Measurements from ENCODE around the gene ERO1A.

Gene ERO1A

GRCh38 chr14:52703664-52704063 lies 8.3 kb upstream of the ERO1A start:
- Histone ChIP-seq H3K27ac (ENCODE audit: extremely low read depth, low read depth, low read length) (no peak overlapping the region), H3K4me3 (ENCODE audit: low read depth, low read length) (no peak overlapping the region), H3K4me1 (ENCODE audit: control insufficient read depth, insufficient read depth, low read length) (peaks cover 4% of the 10 kb centered on the region; the same call in 1 of the 2 replicates), H3K9me3 (ENCODE audit: control insufficient read depth, insufficient read depth, low read depth, low read length) (no peaks in the 10 kb centered on the region), H3K36me3 (ENCODE audit: control insufficient read depth in 2 of 2, insufficient read depth in 1 of 2, low read length in 2 of 2) (peaks cover 2 to 6% of the 10 kb centered on the region in 2 experiments; a peak in 1 of 3 replicates)
- CTCF ChIA-PET, result interaction anchor here (1.0 kb wide), 1 partner anchor 572 kb away, joined by 6 read pairs; no protein-coding TSS in a partner anchor
- no peak for TF ChIP-seq ZNF837 (tag by site-specific recombination; IDR thresholded peaks at IDR 0.05)
- 0 out of 2 replicates have a peak, but pooled peaks have one; percentile 55 for TF ChIP-seq ATF2 (tag by site-specific recombination; IDR thresholded peaks at IDR 0.05; ENCODE audit: low read depth)
- TF ChIP-seq HOXD13 (CRISPR knock-in tag; IDR thresholded peaks at IDR 0.05; ENCODE audit: borderline replicate concordance), result no peak
- POLR2A ChIA-PET, result no interaction called here

GRCh38 chr14:52703225-52703624 lies 7.9 kb upstream of the ERO1A start:
- ChIA-PET CTCF (no interaction called here), POLR2A (interaction anchor here (0.7 kb wide), 1 partner anchor 252 kb away, joined by 5 read pairs; no protein-coding TSS in a partner anchor)
- no peak overlapping the region for H3K4me3 ChIP-seq (ENCODE audit: low read depth, low read length)
- H3K9me3 ChIP-seq (ENCODE audit: control insufficient read depth, insufficient read depth, low read depth, low read length), result no peaks in the 10 kb centered on the region
- H3K36me3 ChIP-seq (ENCODE audit: control insufficient read depth in 2 of 2, insufficient read depth in 1 of 2, low read length in 2 of 2), result peaks cover 0 to 1% of the 10 kb centered on the region in 2 experiments; a peak in 1 of 3 replicates
- no peak for TF ChIP-seq ZNF768 (tag by site-specific recombination; IDR thresholded peaks at IDR 0.05)
- TF ChIP-seq TCF7L2 (IDR thresholded peaks at IDR 0.05; ENCODE audit: borderline replicate concordance, low read depth, low read length), result no peak
- H3K27ac ChIP-seq (ENCODE audit: extremely low read depth, low read depth, low read length), result no peak overlapping the region
- peaks cover 4% of the 10 kb centered on the region; the same call in 1 of the 2 replicates for H3K4me1 ChIP-seq (ENCODE audit: control insufficient read depth, insufficient read depth, low read length)

- ChIA-PET POLR2A (no interaction called here), CTCF (no interaction called here)
- Histone ChIP-seq H3K9me3 (ENCODE audit: control insufficient read depth, insufficient read depth, low read depth, low read length) (no peaks in the 10 kb centered on the region), H3K4me1 (ENCODE audit: control insufficient read depth, insufficient read depth, low read length) (0 out of 2 replicates have a peak, but pooled peaks cover under 1% of the 10 kb centered on the region), H3K27ac (ENCODE audit: extremely low read depth, low read depth, low read length) (no peak overlapping the region), H3K36me3 (ENCODE audit: control insufficient read depth in 2 of 2, insufficient read depth in 1 of 2, low read length in 2 of 2) (no peaks in the 10 kb centered on the region), H3K4me3 (ENCODE audit: low read depth, low read length) (no peak overlapping the region)
- no peak for TF ChIP-seq ZNF184 (tag by site-specific recombination; IDR thresholded peaks at IDR 0.05)
- no peak for TF ChIP-seq ZNF585B (tag by site-specific recombination; IDR thresholded peaks at IDR 0.05)
- TF ChIP-seq IKZF3 (tag by site-specific recombination; IDR thresholded peaks at IDR 0.05), result no peak
- no peak for TF ChIP-seq SP7 (tag by site-specific recombination; IDR thresholded peaks at IDR 0.05)
- no peak for TF ChIP-seq SCRT1 (tag by site-specific recombination; IDR thresholded peaks at IDR 0.05; ENCODE audit: borderline replicate concordance)
- no peak for TF ChIP-seq SP3 (tag by site-specific recombination; IDR thresholded peaks at IDR 0.05)
- TF ChIP-seq MEIS1 (CRISPR knock-in tag; IDR thresholded peaks at IDR 0.05; ENCODE audit: borderline replicate concordance), result no peak
- no peak for TF ChIP-seq PRDM6 (tag by site-specific recombination; IDR thresholded peaks at IDR 0.05)
- no peak for TF ChIP-seq ZSCAN23 (tag by site-specific recombination; IDR thresholded peaks at IDR 0.05)
- TF ChIP-seq ZNF19 (tag by site-specific recombination; IDR thresholded peaks at IDR 0.05; ENCODE audit: low read depth), result no peak
- no peak for TF ChIP-seq ZNF473 (tag by site-specific recombination; IDR thresholded peaks at IDR 0.05)
- TF ChIP-seq ZBTB1 (tag by site-specific recombination; IDR thresholded peaks at IDR 0.05), result no peak
- TF ChIP-seq TSHZ1 (tag by site-specific recombination; IDR thresholded peaks at IDR 0.05; ENCODE audit: borderline replicate concordance), result no peak
- TF ChIP-seq ZNF654 (tag by site-specific recombination; IDR thresholded peaks at IDR 0.05; ENCODE audit: low read depth), result no peak
- TF ChIP-seq FEZF1 (tag by site-specific recombination; IDR thresholded peaks at IDR 0.05), result no peak
- TF ChIP-seq ZNF292 (tag by site-specific recombination; IDR thresholded peaks at IDR 0.05; ENCODE audit: borderline replicate concordance, low read depth), result no peak
- TF ChIP-seq SETDB1 (IDR thresholded peaks at IDR 0.05; ENCODE audit: insufficient read length, low read length), result no peak
- TF ChIP-seq ZNF645 (tag by site-specific recombination; IDR thresholded peaks at IDR 0.05), result no peak
Measured at GRCh38 chr14:52701223-52701622, 5.9 kb upstream of the ERO1A start.

Data from HEK293 (cell line).